ENCODE data around the gene PIP. TPM values are rescaled to one million over a fixed set of nuclear protein-coding genes. Genes with fewer than 3 reads are reported as not detected.
"Not testable (repeated sequence)": the region's sequence is repeated elsewhere in the genome, so short reads cannot be mapped to it uniquely, and the experiment has no call there.

Gene PIP
- total and polyA plus RNA-seq, 7 donors = not detected

GRCh38 chr7:143177374-143178119, 45.7 kb downstream of the PIP start:
- no peak for DNase-seq
- intact Hi-C loops (cut with DNase I) = no loop called here

GRCh38 chr7:143180771-143181170, 48.9 kb downstream of the PIP start:
- H3K4me1 ChIP-seq; H3K9me3 ChIP-seq; H3K27me3 ChIP-seq; H3K36me3 ChIP-seq; H3K4me3 ChIP-seq; intact Hi-C loops (cut with DNase I); H3K27ac ChIP-seq; DNase-seq: not testable (repeated sequence)
- 84 to 92% methylated on average over 4 of the region's 4 CpGs for WGBS, 2 donors

More at GRCh38 chr7:143177374-143178119, 45.7 kb downstream of the PIP start:
- Histone ChIP-seq H3K4me3 (no peak overlapping the region), H3K9me3 (peaks cover 0 to 6% (median 2%) of the 10 kb centered on the region in 4 donors), H3K4me1 (peaks cover 0 to 4% (median 1%) of the 10 kb centered on the region in 4 donors), H3K27me3 (no peaks in the 10 kb centered on the region), H3K36me3 (no peaks in the 10 kb centered on the region), H3K27ac (no peak overlapping the region)
- 87 to 91% methylated on average over 2 of the region's 2 CpGs for WGBS, 2 donors
- TF ChIP-seq POLR2A (IDR thresholded peaks at IDR 0.05) = no peak
- TF ChIP-seq POLR2AphosphoS5 (IDR thresholded peaks at IDR 0.05) = no peak
- TF ChIP-seq CTCF (IDR thresholded peaks at IDR 0.05) = no peak

- no peak overlapping the region for H3K27ac ChIP-seq
- H3K4me1 ChIP-seq = no peaks in the 10 kb centered on the region
- H3K36me3 ChIP-seq = no peaks in the 10 kb centered on the region
- no peaks in the 10 kb centered on the region for H3K27me3 ChIP-seq
- intact Hi-C loops (cut with DNase I) = no loop called here
- DNase-seq = no peak
- peaks cover 0 to 6% (median 2%) of the 10 kb centered on the region in 4 donors for H3K9me3 ChIP-seq
- 66 to 82% methylated on average over 2 of the region's 2 CpGs for WGBS, 2 donors
- TF ChIP-seq CTCF (IDR thresholded peaks at IDR 0.05) (no peak), EP300 (IDR thresholded peaks at IDR 0.05) (no peak), POLR2AphosphoS5 (IDR thresholded peaks at IDR 0.05) (no peak), POLR2A (IDR thresholded peaks at IDR 0.05) (no peak)
- H3K4me3 ChIP-seq = no peak overlapping the region
Observed at GRCh38 chr7:143181349-143181748, 49.5 kb downstream of the PIP start.

GRCh38 chr7:143183024-143183423, 51.1 kb downstream of the PIP start, which contains the start of gene TAS2R39:
Gene TAS2R39 (plus strand): TSS chr7:143183419. CDS start chr7:143183419, 0 bp downstream.
- TF ChIP-seq CTCF (IDR thresholded peaks at IDR 0.05) (no peak), EP300 (IDR thresholded peaks at IDR 0.05) (no peak), POLR2AphosphoS5 (IDR thresholded peaks at IDR 0.05) (no peak), POLR2A (IDR thresholded peaks at IDR 0.05) (no peak)
- WGBS, 2 donors = 73 to 78% methylated on average over 3 of the region's 3 CpGs
- no peaks in the 10 kb centered on the region for H3K36me3 ChIP-seq
- no peak for DNase-seq
- no peak within 1 kb of the TSS for H3K27ac ChIP-seq
- H3K9me3 ChIP-seq = peaks cover 0 to 1% (median under 1%) of the 10 kb centered on the region in 4 donors
- H3K4me3 ChIP-seq = no peak within 1 kb of the TSS
- no peaks in the 10 kb centered on the region for H3K4me1 ChIP-seq
- no peaks in the 10 kb centered on the region for H3K27me3 ChIP-seq
- intact Hi-C loops (cut with DNase I) = no loop called here

- no peak overlapping the region for H3K27ac ChIP-seq
- intact Hi-C loops (cut with DNase I) = no loop called here
- DNase-seq = no peak
- no peaks in the 10 kb centered on the region for H3K36me3 ChIP-seq
- TF ChIP-seq CTCF (IDR thresholded peaks at IDR 0.05) (no peak), POLR2AphosphoS5 (IDR thresholded peaks at IDR 0.05) (no peak), POLR2A (IDR thresholded peaks at IDR 0.05) (no peak), EP300 (IDR thresholded peaks at IDR 0.05) (no peak)
- no peaks in the 10 kb centered on the region for H3K9me3 ChIP-seq
- no peaks in the 10 kb centered on the region for H3K27me3 ChIP-seq
- H3K4me3 ChIP-seq = no peak overlapping the region
- no peaks in the 10 kb centered on the region for H3K4me1 ChIP-seq
- 81 to 85% methylated on average over 1 of the region's 1 CpG for WGBS, 2 donors
Observed at GRCh38 chr7:143185551-143185950, 53.7 kb downstream of the PIP start.

Measured in sigmoid colon (tissue), 7 donors.